Progenitor cell of endocrine pancreas (in vitro differentiated cells): ENCODE data around the gene FOXD1. TPM values are rescaled to one million over a fixed set of nuclear protein-coding genes. Genes with fewer than 3 reads are reported as not detected.

Experiments used
- DNase-seq: peaks from one replicate; pipeline ENCODE4 v3.0.0; 2021; ENCODE audit warnings: low spot score; ENCODE audit not compliant: unreplicated experiment
- H3K27ac Mint-ChIP-seq: 2 replicates; pipeline ENCODE4 v1.8.0; 2021; ENCODE audit warnings: mild to moderate bottlenecking, moderate library complexity, mixed read lengths
- H3K27me3 Mint-ChIP-seq: 2 replicates; pipeline ENCODE4 v1.8.0; 2021; ENCODE audit warnings: mixed read lengths
- H3K36me3 Mint-ChIP-seq: 2 replicates; pipeline ENCODE4 v1.8.0; 2022; ENCODE audit warnings: mixed read lengths; ENCODE audit not compliant: insufficient read depth
- H3K4me1 Mint-ChIP-seq: 2 replicates; pipeline ENCODE4 v1.8.0; 2021; ENCODE audit warnings: low read depth, mixed read lengths
- H3K4me3 Mint-ChIP-seq: 2 replicates; pipeline ENCODE4 v1.8.0; 2021; ENCODE audit warnings: low read depth, mild to moderate bottlenecking, moderate library complexity, mixed read lengths
- H3K9me3 Mint-ChIP-seq: 2 replicates; pipeline ENCODE4 v1.8.0; 2021; ENCODE audit warnings: low read depth, mixed read lengths
- CTCF ChIP-seq: fragments of 200-600 bp; sonication (generic); IDR thresholded peaks from one replicate; pipeline ENCODE4 v1.5.0; 2021; ENCODE audit warnings: antibody characterized with exemption, mild to moderate bottlenecking; ENCODE audit not compliant: unreplicated experiment
- total RNA-seq: library from RNA; stranded (reverse); gene quantifications from 2 replicates; pipeline ENCODE4 v1.2.1, GENCODE V29; 2021

Gene FOXD1
- total RNA-seq, 1 donor from 2014 or later = 0.19 TPM

- H3K36me3 Mint-ChIP-seq = no peaks in the 10 kb centered on the region
Observed at GRCh38 chr5:73419117-73419464, 29.5 kb downstream of the FOXD1 start.

GRCh38 chr5:73418244-73418691, 30.3 kb downstream of the FOXD1 start:
- Mint-ChIP-seq H3K9me3 (peaks cover 2% of the 10 kb centered on the region), H3K27ac (no peak overlapping the region), H3K4me1 (peaks cover 20% of the 10 kb centered on the region), H3K4me3 (no peak overlapping the region), H3K36me3 (no peaks in the 10 kb centered on the region), H3K27me3 (peaks cover 62% of the 10 kb centered on the region)
- no peak for DNase-seq
- TF ChIP-seq CTCF = no peak

More at GRCh38 chr5:73419117-73419464, 29.5 kb downstream of the FOXD1 start:
- H3K27me3 Mint-ChIP-seq = peaks cover 64% of the 10 kb centered on the region
- no peak for DNase-seq
- peak overlapping the region; percentile 83 for H3K27ac Mint-ChIP-seq
- TF ChIP-seq CTCF = no peak
- peaks cover 2% of the 10 kb centered on the region for H3K9me3 Mint-ChIP-seq
- H3K4me3 Mint-ChIP-seq = peak overlapping the region; percentile 71
- H3K4me1 Mint-ChIP-seq = peaks cover 20% of the 10 kb centered on the region

GRCh38 chr5:73417303-73418034, 31.1 kb downstream of the FOXD1 start:
- no peak for TF ChIP-seq CTCF
- Mint-ChIP-seq H3K4me3 (no peak overlapping the region), H3K36me3 (no peaks in the 10 kb centered on the region), H3K27ac (no peak overlapping the region), H3K9me3 (peaks cover 2% of the 10 kb centered on the region), H3K4me1 (peaks cover 20% of the 10 kb centered on the region), H3K27me3 (peaks cover 59% of the 10 kb centered on the region)
- DNase-seq = no peak

- H3K4me1 Mint-ChIP-seq = peaks cover 20% of the 10 kb centered on the region
- no peak overlapping the region for H3K4me3 Mint-ChIP-seq
- no peak for TF ChIP-seq CTCF
- peaks cover 2% of the 10 kb centered on the region for H3K9me3 Mint-ChIP-seq
- DNase-seq = no peak
- no peak overlapping the region for H3K27ac Mint-ChIP-seq
- no peaks in the 10 kb centered on the region for H3K36me3 Mint-ChIP-seq
- H3K27me3 Mint-ChIP-seq = peaks cover 42% of the 10 kb centered on the region
Observed at GRCh38 chr5:73415617-73416016, 33.0 kb downstream of the FOXD1 start.

- H3K27ac Mint-ChIP-seq = no peak overlapping the region
- H3K4me3 Mint-ChIP-seq = no peak overlapping the region
- DNase-seq = no peak
- H3K36me3 Mint-ChIP-seq = no peaks in the 10 kb centered on the region
- TF ChIP-seq CTCF = no peak
- H3K9me3 Mint-ChIP-seq = peaks cover 2% of the 10 kb centered on the region
- peaks cover 37% of the 10 kb centered on the region for H3K27me3 Mint-ChIP-seq
- peaks cover 20% of the 10 kb centered on the region for H3K4me1 Mint-ChIP-seq
Observed at GRCh38 chr5:73415171-73415570, 33.4 kb downstream of the FOXD1 start.
